ENCODE results near the gene ZNF700.
A peak's percentile ranks its signal among the peaks of the same experiment; 100 is the strongest.
"Not testable (repeated sequence)": the region's sequence is repeated elsewhere in the genome, so short reads cannot be mapped to it uniquely, and the experiment has no call there.

The ZNF700 gene

DNA sequence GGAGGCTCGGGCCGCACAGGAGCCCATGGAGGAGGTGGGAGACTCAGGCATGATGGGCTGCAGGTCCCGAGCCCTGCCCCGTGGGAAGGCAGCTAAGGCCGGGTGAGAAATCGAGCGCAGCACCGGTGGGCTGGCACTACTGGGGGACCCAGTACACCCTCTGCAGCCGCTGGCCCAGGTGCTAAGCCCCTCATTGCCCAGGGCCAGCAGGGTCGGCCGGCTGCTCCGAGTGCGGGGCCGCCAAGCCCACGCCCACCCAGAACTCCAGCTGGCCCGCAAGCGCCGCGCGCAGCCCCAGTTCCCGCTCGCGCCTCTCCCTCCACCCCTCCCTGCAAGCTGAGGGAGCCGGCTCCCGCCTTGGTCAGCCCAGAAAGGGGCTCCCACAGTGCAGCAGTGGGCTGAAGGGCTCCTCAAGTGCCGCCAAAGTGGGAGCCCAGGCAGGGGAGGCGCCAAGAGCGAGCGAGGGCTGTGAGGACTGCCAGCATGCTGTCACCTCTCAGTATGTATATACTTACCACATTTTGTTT, 16.5 kb downstream of the ZNF700 start:
- not testable (repeated sequence) for DNase-seq

DNA sequence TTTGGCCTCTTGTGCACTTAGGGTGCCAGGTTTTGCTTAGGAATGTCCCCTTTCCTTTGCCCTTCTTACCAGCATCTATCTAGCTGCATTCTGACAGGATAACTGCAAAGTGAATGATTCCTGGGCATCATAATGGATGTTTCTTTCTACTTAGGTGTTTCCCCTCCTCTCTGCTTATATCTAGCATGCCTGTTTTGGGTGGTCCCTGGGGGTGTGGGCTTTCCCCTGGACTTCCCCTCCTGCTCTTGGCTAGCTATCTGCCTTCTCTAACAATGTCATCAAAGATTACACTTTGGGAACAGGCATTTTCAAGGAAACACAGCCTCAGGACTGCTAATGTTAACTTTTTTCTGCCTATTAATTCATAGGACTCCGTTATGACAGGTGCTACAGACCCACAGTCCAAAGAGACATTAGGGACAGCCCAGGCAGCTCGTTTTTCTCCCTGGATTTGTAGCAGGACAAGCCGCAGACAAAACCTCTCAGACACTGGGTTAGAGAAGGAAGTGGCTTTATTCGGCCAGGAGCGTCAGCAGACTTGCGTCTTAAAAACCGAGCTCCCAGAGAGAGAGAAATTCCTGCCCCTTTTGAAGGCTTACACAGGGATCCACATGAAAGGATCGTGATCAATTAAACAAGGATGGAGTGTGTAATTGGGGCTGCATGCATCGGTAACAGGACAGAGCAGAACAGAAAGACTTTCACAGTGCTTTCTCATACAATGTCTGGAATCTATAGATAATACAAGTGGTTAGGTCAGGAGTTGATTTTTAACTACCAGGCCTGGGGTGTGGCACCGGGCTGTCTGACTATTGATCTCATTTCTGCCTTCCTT, 17.3 kb downstream of the ZNF700 start:
- no peak for DNase-seq

DNA sequence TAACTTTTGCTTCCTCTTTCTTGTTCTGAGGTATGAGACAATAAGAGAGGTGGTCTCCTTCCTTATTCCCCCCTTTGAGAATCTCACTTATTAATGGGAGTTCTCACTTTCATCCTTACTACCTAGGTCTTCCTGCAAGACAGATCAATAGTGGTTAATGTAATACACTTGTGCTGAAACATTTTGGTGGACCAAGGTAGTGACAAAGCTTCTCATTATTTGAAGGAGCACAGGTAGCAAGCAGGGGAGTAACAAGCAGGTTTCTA, 17.9 kb downstream of the ZNF700 start:
- DNase-seq, result no peak

DNA sequence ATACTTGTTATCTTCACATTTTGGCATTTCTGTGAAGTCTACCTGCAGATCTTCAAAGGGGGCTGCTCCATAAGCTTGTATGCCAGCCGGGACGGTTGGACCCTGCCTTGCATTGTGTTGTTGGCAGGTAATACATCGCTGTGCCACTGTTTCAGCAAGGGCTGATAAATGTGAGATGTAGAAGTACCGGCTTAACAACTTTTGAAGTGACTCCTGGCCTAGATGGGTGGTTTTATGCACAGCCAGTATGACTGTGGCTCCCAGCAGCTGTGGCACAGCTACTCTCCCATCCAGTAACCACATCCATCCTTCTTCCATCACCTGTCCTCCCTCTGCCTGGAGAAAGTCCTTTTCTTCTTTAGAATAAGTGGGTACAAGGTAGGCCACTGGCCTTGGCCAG, 19.7 kb downstream of the ZNF700 start:
- DNase-seq, result no peak

DNA sequence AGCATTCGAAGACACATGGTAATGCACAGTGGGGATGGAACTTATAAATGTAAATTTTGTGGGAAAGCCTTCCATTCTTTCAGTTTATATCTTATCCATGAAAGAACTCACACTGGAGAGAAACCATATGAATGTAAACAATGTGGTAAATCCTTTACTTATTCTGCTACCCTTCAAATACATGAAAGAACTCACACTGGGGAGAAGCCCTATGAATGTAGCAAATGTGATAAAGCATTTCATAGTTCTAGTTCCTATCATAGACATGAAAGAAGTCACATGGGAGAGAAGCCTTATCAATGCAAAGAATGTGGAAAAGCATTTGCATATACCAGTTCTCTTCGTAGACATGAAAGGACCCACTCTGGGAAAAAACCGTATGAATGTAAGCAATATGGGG, 23.7 kb downstream of the ZNF700 start:
- no peak for DNase-seq

DNA sequence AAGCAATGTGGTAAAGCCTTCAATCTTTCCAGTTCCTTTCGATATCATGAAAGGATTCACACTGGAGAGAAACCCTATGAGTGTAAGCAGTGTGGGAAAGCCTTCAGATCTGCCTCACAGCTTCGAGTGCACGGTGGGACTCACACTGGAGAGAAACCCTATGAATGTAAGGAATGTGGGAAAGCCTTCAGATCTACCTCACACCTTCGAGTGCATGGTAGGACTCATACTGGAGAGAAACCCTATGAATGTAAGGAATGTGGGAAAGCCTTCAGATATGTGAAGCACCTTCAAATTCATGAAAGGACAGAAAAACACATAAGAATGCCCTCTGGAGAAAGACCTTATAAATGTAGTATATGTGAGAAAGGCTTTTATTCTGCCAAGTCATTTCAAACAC, 24.3 kb downstream of the ZNF700 start:
- DNase-seq, result no peak

DNA sequence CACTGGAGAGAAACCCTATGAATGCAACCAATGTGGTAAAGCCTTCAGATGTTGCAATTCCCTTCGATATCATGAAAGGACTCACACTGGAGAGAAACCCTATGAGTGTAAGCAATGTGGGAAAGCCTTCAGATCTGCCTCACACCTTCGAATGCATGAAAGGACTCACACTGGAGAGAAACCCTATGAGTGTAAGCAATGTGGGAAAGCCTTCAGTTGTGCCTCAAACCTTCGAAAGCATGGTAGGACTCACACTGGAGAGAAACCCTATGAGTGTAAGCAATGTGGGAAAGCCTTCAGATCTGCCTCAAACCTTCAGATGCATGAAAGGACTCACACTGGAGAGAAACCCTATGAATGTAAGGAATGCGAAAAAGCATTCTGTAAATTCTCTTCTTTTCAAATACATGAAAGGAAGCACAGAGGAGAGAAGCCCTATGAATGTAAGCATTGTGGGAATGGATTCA, 24.7 kb downstream of the ZNF700 start:
- not testable (repeated sequence) for DNase-seq

DNA sequence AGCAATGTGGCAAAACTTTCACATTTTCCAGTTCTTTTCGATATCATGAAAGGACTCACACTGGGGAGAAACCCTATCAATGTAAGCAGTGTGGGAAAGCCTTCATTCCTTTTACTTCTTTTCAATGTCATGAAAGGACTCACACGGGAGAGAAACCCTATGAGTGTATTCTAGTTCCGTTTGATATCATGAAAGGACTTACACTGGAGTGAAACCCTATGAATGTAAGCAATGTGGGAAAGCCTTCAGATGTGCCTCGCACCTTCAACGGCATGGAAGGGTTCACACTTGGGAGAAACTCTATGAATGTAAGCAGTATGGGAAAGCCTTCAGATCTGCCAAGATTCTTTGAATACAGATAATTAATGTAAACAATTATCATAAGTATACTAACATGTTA, 25.4 kb downstream of the ZNF700 start:
- no peak for DNase-seq

DNA sequence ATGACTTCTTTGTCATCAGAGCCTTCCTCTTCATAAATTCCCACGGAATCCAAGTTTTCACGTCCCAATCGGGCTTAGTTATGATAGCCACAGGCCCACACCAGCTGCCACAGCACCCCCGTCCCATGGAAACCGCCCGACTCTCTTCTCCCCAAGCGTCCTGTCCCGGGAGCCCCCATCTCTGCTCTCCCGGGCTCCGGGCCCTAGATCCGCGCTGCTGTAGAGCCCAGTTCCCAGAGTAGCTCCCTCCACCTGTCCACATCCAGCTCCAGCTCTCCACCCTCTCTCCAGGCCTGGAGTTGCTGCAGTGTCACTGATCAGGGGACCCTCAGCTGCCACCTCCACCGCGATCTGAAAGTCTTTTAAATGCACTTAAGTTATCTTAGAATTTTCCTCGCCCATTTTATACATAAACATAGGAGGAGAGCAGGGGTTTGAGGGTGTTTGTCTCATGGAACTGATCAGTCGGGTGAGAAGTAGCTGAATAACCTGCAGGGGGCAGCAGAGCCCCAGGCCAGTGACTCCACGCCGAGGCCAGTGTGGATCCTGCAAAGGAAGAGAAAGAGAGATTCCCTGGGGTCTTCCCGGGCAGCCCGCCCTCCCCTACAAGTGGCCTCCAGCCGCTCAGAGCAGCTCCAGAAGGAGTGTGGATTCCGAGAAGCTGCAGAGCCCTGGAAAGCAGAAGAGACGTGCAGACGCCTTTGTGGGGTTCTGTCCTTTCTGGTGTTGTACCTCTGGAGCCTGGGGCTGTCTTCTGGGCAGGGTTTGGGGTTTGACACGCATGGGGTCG, 38.9 kb downstream of the ZNF700 start:
- peak; percentile 79 for DNase-seq

DNA sequence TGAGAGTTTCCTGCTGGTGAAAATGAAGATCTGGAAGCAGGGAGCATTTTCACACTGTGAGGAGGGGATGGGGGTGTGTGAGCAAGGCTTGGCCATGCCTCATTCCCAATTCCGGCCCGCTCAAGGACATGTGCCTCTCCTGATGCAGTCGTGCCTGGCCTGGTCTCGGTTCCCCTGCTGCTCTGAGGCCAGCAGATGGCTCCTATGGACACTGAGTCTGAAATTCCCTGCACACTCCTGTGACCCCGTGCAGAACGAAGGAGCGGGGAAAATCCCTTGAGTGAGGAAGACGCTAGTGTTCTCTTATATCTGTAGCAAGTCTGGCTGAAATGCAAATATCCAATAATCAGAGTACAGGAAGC, 39.6 kb downstream of the ZNF700 start:
- DNase-seq, result no peak

DNA sequence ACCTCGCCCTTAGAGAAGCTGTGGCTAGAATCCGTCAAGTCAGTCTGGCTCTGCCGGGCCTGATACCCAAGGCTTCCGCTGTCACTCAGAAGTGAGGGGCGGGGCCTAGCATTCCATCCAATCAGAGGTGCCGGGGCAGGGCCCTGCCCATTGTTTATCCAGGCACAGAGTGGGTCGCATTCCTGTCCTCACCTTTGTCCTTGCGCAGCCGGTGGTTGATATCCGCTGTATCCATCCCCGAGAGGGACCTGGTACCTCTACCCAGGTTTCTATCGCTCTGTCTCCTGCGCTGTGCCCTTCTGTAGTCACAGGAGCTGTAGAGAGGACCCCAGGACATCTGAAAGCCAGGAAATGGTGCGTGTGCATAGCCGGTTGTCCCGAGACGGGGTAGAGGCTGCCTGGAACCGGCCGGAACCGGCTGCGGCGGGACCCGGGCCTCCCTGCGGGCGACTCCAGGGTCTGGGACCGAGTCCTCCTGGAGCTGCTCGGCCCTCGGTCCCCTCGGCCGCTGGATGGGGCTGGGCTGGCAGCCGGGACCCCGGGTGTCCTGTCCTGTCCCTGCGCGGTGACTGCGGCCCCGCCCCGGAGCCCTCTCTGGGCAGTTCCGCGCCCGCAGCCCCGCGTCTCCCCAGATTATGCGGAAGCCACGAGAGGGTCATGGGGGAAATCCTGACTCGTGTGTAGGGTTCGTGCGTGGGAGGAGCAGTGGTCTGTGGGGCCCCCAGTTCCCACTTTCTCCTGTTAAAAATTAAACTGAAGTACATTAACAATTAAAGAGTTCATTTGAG, 40.1 kb downstream of the ZNF700 start, which contains the start of gene ZNF763:
ZNF763 (plus strand) TSS at position 183 of the 788 bp plus-strand sequence; CDS start at position 352, 169 bp downstream.
- peak; percentile 91 for DNase-seq

DNA sequence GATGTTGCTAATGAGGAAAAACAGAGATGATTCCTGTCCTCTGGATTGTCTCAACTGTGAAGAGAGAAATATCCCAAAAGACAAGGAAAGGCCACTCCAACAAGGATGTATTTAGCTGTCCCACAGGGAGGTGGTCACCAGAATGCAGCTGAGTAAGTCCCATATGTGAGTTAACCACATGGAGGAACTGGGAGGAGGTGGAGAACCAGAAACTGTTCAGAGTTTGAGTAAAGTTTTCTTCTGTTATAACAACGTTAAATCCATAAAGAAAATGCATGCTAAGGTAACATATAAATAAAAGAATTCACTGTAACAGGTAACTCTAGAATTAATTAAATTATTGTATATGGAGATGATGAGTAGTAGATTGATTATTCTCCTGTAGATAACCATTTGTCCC, 45.3 kb downstream of the ZNF700 start:
- no peak for DNase-seq

DNA sequence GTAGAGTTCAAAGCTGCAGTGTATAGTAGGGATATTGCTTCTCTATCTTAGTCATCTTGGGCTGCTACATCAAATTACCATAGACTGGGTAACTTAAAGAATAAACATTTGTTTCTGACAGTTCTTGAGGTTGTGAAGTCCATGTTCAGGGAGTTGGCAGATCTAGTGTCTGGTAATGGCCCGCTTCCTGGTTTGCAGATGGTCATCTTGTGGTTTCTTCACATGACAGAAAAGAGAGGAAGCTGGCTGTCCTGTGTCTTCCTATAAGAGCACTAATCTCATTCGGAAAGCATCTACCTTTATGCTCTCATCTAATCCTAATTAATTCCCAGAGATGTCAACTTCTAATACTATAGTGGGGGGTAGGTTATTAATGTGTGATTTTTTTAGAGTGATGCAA, 46.1 kb downstream of the ZNF700 start:
- DNase-seq, result no peak

DNA sequence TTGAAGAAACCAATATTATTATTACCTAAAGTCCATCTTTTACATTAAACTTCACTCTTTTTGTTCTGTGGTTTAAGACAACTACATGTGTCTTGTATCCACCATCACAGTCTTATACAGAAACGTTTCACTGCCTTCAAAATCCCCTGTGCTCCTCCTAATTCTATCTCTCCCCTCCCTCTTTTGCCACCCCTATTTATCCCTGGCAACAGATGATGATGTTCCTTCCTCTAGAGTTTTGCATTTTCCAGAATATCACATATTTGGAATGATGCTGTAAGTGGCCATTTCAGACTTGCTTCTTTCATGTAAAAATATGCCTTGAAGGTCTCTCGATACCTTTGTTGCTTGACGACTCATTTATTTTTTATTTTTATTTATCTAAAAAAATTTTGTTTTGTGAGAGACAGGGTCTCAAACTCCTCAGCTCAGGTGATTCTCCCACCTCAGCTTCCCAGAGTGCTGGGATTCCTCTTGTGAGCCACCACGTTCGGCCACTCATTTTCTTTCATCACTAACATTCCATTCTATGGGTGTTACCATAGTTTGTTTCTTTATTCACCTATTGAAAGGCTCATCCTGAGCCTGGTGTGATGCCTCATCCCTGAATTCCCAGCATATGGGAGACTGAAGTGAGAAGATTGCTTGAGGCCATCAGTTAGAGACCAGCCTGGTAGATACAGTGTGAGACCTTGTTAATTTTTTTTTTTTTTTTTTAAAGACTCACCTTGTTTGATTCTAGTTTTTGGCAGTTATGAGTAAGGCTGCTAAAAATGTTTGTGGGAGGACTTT, 48.3 kb downstream of the ZNF700 start:
- no peak for DNase-seq

DNA sequence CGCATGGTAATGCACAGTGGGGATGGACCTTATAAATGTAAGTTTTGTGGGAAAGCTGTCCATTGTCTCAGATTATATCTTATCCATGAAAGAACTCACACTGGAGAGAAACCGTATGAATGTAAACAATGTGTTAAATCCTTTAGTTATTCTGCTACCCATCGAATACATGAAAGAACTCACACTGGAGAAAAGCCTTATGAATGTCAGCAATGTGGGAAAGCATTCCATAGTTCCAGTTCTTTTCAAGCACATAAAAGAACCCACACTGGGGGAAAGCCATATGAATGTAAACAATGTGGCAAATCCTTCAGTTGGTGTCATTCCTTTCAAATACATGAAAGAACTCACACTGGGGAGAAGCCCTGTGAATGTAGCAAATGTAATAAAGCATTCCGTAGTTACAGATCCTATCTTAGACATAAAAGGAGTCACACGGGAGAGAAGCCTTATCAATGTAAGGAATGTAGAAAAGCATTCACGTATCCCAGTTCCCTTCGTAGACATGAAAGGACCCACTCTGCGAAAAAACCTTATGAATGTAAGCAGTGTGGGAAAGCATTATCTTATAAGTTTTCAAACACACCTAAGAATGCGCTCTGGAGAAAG, 53.7 kb downstream of the ZNF700 start:
- DNase-seq, result no peak

DNA sequence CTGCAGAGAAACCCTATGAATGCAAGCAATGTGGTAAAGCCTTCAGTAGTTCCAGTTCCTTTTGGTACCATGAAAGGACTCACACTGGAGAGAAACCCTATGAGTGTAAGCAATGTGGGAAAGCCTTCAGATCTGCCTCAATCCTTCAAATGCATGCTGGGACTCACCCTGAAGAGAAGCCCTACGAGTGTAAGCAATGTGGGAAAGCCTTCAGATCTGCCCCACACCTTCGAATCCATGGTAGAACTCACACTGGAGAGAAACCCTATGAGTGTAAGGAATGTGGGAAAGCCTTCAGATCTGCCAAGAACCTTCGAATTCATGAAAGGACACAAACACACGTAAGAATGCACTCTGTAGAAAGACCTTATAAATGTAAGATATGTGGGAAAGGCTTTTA, 54.6 kb downstream of the ZNF700 start:
- no peak for DNase-seq

DNA sequence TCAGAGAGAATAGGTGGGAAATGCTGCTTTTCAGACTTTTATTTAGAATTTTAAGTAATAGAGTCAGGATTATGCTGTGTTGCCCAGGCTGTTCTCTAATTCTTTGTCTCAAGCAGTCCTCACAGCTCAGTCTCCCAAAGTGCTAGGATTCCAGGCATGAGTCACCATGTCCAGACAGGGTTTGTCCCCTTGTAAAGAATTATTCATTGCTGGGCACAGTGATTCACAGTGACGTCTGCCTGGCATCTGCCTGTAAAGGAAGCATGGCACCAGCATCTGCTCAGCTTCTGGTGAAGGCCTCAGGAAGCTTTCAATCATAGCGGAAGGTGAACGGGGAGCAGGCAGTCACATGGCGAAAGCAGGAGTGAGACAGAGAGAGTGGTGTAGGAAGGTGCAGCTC, 57.6 kb downstream of the ZNF700 start:
- no peak for DNase-seq

DNA sequence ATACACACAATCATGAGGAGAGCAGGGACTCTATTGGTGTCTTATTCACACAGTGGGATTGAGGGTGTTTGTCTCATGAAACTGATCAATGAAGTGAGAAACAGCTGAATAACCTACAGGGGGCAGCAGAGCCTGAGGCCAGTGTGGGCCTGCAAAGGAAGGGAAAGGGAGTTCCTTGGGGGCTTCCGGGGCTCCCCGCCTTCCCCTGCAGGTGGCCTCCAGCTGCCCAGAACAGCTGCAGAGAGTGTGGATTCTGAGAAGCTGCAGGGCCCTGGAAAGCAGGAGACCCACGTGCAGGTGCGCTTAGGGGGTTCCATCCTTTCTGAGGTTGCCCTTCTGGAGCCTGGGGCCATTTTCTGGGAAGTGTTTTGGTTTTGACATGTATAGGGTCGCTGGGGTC, 60.1 kb downstream of the ZNF700 start:
- DNase-seq, result no peak

DNA sequence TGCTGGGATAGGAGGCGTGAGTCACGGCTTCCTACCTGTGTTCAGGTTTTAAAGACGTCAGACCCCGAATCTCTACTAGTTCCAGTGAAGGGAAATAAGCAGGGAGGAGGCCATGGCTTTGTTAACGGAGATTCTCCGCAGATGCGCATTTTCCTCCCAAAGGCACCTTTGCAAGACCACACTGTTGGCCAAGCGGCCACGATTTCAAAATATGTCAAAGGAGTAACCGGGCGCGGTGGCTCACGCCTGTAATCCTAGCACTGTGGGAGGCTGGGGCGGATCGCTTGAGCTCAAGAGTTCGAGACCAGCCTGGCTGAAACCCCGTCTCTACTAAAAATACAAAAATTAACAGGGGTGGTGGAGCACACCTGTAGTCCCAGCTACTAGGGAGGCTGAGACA, 61.8 kb downstream of the ZNF700 start:
- no peak for DNase-seq

DNA sequence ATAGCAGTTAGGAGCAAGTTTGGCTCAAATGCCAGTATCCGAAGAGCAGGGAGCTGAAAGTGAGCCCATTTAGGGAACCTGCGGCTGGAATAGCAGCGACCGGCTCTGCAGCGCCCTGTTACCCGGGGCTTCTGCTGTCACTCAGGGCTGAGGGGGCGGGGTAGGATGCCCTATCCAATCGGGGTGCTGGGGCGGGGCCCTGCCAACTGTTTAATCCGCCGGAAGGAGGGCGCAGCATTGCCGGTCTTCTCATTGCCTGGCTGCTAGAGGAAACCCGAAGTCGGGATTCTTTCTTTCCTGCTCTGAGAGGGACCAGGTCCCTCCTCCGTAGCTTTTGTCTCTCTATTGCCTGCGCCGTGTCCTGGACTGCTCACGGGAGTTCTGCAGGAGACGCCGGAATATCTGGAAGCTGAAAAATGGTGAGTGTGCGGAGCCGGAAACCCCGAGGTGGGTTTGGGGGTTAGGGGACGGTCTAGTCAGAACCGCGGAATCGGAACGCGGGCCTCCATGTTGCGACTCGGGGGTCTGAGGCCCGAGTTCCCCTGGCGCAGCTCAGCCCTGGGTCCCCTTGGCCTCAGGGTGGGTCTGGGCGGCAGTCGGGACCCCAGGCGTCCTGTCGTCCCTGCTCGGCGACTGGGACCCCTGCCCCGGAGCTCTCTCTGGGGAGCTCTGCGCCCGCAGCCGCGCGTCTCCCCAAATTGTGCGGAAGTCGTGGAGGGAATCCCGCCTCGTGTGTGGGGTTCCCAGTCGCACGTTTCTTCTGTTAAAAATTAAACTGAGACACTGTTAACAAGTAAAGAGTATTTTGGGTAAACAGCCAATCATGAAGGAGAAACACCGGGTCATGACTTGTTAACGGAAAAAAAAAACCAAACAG, 62.7 kb downstream of the ZNF700 start:
- peak; percentile 96 for DNase-seq

DNA sequence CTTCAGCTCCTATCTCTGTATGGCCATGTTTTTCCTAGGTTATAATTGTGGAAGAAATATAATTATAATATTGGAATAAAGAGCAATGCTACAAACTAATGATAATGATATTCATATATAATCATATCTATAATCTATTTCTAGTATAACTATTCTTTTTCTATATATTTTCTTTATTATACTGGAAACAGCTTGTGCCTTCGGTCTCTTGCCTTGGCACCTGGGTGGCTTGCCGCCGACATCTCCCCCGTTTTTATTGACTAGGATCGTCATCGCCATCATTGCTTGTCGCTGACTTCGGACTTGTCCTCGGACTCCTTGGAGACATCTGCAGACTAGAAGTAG, 64.2 kb downstream of the ZNF700 start:
- no peak for DNase-seq

All from stimulated activated CD4-positive, alpha-beta T cell treated with anti-CD3 and anti-CD28 coated beads, Interleukin-4, amount 100 ng/mL, for 24 hours (primary cell).